Activated T-helper 2 cell treated with anti-CD3 and anti-CD28 coated beads, Interferon-gamma antibody, Interleukin-2, Interleukin-4, amounts not matched to agents 10 μg/mL and 5 μg/mL and 100 μg/mL, durations not matched to agents 14 hours and 24 hours and 36 hours (primary cell): ENCODE results near the gene PSG2. TPM values are rescaled to one million over a fixed set of nuclear protein-coding genes. Genes with fewer than 3 reads are reported as not detected.
"Not testable (repeated sequence)": the region's sequence is repeated elsewhere in the genome, so short reads cannot be mapped to it uniquely, and the experiment has no call there.

Experiments
- DNase-seq: peaks from one replicate; pipeline ENCODE4 v3.0.0; 2021; ENCODE audit warnings: low spot score
- H3K27ac Mint-ChIP-seq: one replicate; pipeline ENCODE4 v1.8.0; 2021; ENCODE audit warnings: mixed read lengths
- H3K27me3 Mint-ChIP-seq: one replicate; pipeline ENCODE4 v1.8.0; 2021; ENCODE audit warnings: low read depth, mixed read lengths
- H3K36me3 Mint-ChIP-seq: one replicate; pipeline ENCODE4 v1.8.0; 2021; ENCODE audit warnings: low read depth, mixed read lengths
- H3K4me1 Mint-ChIP-seq: one replicate; pipeline ENCODE4 v1.8.0; 2021; ENCODE audit warnings: low read depth, mixed read lengths
- H3K4me3 Mint-ChIP-seq: one replicate; pipeline ENCODE4 v1.8.0; 2021; ENCODE audit warnings: low read depth, mild to moderate bottlenecking, moderate library complexity, mixed read lengths
- H3K9me3 Mint-ChIP-seq: one replicate; pipeline ENCODE4 v1.8.0; 2021; ENCODE audit warnings: mixed read lengths
- intact Hi-C: fragments of 100-400 bp; cut with micrococcal nuclease; formaldehyde crosslinking; loops from one replicate; pipeline ENCODE4 v1.15.1; 2023
- total RNA-seq: library from RNA; stranded (reverse); gene quantifications from 2 replicates; pipeline ENCODE4 v1.2.3, GENCODE V29; 2022

Gene PSG2
- total RNA-seq, 1 donor from 2014 or later = not detected

DNA sequence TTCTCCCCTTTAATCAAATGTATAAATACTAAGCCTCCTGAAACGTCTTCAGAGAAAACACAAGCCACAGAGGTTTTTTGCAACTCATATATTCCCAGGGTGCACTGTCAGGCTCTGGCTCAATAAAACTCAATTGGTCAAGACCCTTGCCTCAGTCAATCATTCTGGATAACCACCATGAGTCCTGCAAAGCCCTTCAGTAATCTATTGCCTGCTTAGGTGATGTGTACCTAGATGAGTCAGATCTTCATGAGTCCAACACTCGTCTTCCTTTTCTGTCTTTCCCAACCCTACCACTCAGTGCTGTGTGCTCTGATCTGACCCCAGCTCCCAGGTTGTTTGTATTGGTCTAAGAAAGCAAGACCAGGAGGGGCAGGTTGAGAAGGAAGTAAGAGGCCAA lies 24.1 kb downstream of the PSG2 start:
- H3K36me3 Mint-ChIP-seq, H3K4me3 Mint-ChIP-seq, intact Hi-C loops, H3K4me1 Mint-ChIP-seq, H3K27me3 Mint-ChIP-seq, H3K27ac Mint-ChIP-seq, DNase-seq: not testable (repeated sequence)
- H3K9me3 Mint-ChIP-seq = peaks cover 27% of the 10 kb centered on the region

DNA sequence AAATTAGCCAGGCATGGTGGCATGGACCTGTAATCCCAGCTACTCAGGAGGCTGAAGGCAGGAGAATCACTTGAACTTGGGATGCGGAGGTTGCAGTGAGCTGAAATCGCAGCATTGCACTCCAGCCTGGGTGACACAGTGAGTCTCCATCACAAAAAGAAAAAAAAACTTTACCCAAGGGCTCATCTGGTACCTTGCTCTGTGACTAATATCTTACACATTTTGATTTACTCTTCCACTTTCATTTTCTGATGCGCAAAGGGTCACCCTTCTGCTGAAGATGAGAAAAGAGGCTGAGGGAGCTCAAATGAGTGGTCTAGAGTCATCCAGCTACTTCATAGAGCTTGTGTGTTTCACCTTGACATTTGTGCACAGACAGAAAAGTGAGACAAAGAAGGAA lies 34.5 kb downstream of the PSG2 start:
- H3K9me3 Mint-ChIP-seq, H3K4me3 Mint-ChIP-seq, DNase-seq, H3K36me3 Mint-ChIP-seq, intact Hi-C loops, H3K27me3 Mint-ChIP-seq, H3K4me1 Mint-ChIP-seq, H3K27ac Mint-ChIP-seq: not testable (repeated sequence)

DNA sequence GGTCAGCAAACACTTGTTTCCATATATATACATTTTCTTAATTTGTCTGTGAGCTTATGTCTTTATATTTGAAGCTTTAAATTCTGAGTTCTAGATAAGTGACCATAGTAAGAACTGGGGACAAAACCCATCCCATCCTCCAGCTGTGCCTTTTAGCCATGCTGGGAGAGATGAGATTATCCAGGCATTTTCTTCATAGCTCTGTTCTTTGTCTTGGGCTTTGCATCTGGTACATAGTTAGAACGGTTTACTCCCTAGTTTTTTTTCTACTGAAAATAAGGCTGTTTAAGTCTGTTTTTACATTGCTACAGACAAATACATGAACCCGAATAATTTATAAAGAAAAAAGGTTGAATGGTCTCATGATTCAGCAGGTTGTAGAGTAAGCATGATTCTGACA lies 35.9 kb downstream of the PSG2 start:
- DNase-seq, H3K27me3 Mint-ChIP-seq, H3K36me3 Mint-ChIP-seq, H3K27ac Mint-ChIP-seq, H3K4me1 Mint-ChIP-seq, H3K9me3 Mint-ChIP-seq, H3K4me3 Mint-ChIP-seq, intact Hi-C loops: not testable (repeated sequence)

- H3K36me3 Mint-ChIP-seq, H3K27ac Mint-ChIP-seq, H3K4me3 Mint-ChIP-seq, H3K4me1 Mint-ChIP-seq, DNase-seq, intact Hi-C loops, H3K27me3 Mint-ChIP-seq, H3K9me3 Mint-ChIP-seq: not testable (repeated sequence)
Observed at GRCh38 chr19:43043492-43044180, 38.9 kb downstream of the PSG2 start.

GRCh38 chr19:43031645-43032044 lies 50.9 kb downstream of the PSG2 start:
- H3K27me3 Mint-ChIP-seq = not testable (repeated sequence)

DNA sequence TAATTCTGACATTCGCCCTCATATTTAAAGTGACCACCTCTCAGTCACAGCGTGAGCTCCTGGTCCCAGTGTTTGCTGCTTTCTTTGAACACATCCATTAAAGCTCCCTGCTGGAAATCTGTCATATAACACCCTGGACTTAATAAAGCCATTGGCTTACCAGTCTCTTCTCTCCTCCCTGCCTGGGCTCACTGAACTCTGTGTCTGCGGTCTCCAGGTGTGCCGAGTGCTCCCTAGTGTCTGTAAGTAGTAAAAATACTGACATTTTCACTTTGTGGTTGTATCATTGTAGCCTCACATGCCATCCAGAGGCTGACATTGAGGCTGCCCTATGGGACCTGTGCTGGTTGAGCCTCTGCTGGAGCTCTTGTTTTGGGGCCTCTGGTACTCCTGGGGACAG lies 53.6 kb downstream of the PSG2 start:
- Mint-ChIP-seq H3K27me3 (no peaks in the 10 kb centered on the region), H3K27ac (no peak overlapping the region), H3K36me3 (no peaks in the 10 kb centered on the region), H3K4me1 (no peaks in the 10 kb centered on the region), H3K9me3 (no peaks in the 10 kb centered on the region), H3K4me3 (no peak overlapping the region)
- intact Hi-C loops = no loop called here
- no peak for DNase-seq

More at GRCh38 chr19:43031645-43032044, 50.9 kb downstream of the PSG2 start:
- H3K4me3 Mint-ChIP-seq, H3K36me3 Mint-ChIP-seq, intact Hi-C loops, H3K4me1 Mint-ChIP-seq, H3K9me3 Mint-ChIP-seq, H3K27ac Mint-ChIP-seq, DNase-seq: not testable (repeated sequence)

- H3K27ac Mint-ChIP-seq, intact Hi-C loops, H3K36me3 Mint-ChIP-seq, H3K4me1 Mint-ChIP-seq, H3K4me3 Mint-ChIP-seq, H3K27me3 Mint-ChIP-seq, DNase-seq, H3K9me3 Mint-ChIP-seq: not testable (repeated sequence)
Observed at GRCh38 chr19:43027985-43028384, 54.5 kb downstream of the PSG2 start.

DNA sequence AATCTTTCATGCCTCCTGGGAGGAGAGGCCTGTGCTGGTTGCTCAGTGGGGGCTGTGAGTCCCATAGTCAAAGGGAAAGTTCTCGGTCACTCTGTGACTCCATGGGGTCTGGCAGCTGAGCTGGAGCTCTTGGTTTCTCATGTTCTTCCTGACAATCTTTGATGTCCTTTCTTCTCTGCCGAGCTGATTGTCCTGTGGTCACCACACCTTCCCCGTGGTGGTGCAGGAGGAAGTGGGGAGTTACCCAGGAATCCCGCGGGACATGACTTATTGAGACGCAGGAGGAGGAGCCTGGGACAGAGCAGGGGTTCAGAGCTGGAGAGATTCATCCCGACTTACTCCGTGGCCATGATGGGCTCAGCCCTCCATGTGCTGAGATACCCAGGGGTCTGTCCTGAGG lies 55.4 kb downstream of the PSG2 start:
- H3K27me3 Mint-ChIP-seq, H3K4me3 Mint-ChIP-seq, H3K36me3 Mint-ChIP-seq, intact Hi-C loops, H3K27ac Mint-ChIP-seq, H3K4me1 Mint-ChIP-seq, DNase-seq, H3K9me3 Mint-ChIP-seq: not testable (repeated sequence)

DNA sequence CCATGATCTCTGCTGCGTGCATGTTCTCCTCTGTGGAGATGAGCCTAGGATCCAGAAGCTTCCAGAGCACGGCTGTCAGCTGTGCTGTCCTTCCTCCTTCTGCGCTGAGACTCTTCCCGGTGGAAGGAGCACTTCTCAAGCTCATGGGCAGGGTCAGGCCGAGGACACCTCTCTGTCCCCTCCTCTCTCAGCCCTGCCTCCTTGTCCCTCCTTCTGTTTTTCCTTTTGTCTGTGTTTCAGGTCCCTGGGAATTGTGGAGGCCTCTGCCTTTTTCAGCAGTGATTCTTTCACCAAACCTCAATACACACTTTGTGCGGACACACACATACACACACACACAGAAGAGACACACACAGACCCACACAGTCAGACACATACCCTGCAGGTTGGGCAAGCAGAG lies 56.1 kb downstream of the PSG2 start, which contains the start of gene PSG11:
Gene PSG11 (minus strand): TSS at position 101 of the 400 bp plus-strand sequence. CDS start 97 bp downstream, at position 4.
- H3K27ac Mint-ChIP-seq, H3K9me3 Mint-ChIP-seq, H3K4me3 Mint-ChIP-seq, H3K27me3 Mint-ChIP-seq, intact Hi-C loops, DNase-seq, H3K36me3 Mint-ChIP-seq, H3K4me1 Mint-ChIP-seq: not testable (repeated sequence)

DNA sequence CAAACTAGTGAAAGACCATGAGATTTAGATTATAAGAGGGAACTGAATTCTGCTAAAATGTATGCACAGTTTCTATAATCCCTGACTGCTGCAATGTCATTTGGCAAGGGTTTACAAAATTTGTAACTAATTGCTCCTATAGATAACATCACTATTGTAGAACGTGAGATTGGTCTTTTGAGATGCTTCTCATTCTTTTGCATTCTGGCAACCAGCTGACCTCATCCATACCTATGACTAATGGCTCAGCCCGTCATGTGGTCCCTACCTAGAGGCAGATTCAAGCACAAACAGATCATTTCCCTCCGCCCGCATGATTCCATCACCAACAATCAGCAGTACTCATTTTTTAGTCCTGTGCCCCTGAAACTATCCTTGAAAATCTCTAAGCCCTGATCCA lies 60.4 kb downstream of the PSG2 start:
- H3K4me1 Mint-ChIP-seq, H3K9me3 Mint-ChIP-seq, intact Hi-C loops, H3K36me3 Mint-ChIP-seq, H3K4me3 Mint-ChIP-seq, H3K27me3 Mint-ChIP-seq, H3K27ac Mint-ChIP-seq, DNase-seq: not testable (repeated sequence)

- H3K4me3 Mint-ChIP-seq, DNase-seq, H3K27ac Mint-ChIP-seq, H3K36me3 Mint-ChIP-seq, H3K4me1 Mint-ChIP-seq, intact Hi-C loops, H3K9me3 Mint-ChIP-seq, H3K27me3 Mint-ChIP-seq: not testable (repeated sequence)
Observed at GRCh38 chr19:43021629-43022028, 60.9 kb downstream of the PSG2 start.

- H3K27me3 Mint-ChIP-seq, DNase-seq, intact Hi-C loops: not testable (repeated sequence)
Observed at GRCh38 chr19:43019588-43019987, 62.9 kb downstream of the PSG2 start.

More at GRCh38 chr19:43019588-43019987, 62.9 kb downstream of the PSG2 start:
- H3K4me1 Mint-ChIP-seq, H3K4me3 Mint-ChIP-seq, H3K36me3 Mint-ChIP-seq, H3K9me3 Mint-ChIP-seq, H3K27ac Mint-ChIP-seq: not testable (repeated sequence)
